ENCODE measurements around the gene KRTAP5-8.

GRCh38 chr11:71499546-71499945 lies 38.3 kb upstream of the KRTAP5-8 start:
- TF ChIP-seq CTCF (IDR thresholded peaks at IDR 0.05) (no peak), POLR2A (IDR thresholded peaks at IDR 0.05) (no peak)

All from right lobe of liver (tissue), 4 donors.